HG03095 (cell line): ENCODE results near the gene RCAN2.

Experiments
- ATAC-seq: cut with Tn5 transposase; IDR thresholded peaks from one replicate; pipeline ENCODE4 v1.9.1; 2021; ENCODE audit warnings: moderate library complexity; ENCODE audit not compliant: unreplicated experiment

The RCAN2 gene

DNA sequence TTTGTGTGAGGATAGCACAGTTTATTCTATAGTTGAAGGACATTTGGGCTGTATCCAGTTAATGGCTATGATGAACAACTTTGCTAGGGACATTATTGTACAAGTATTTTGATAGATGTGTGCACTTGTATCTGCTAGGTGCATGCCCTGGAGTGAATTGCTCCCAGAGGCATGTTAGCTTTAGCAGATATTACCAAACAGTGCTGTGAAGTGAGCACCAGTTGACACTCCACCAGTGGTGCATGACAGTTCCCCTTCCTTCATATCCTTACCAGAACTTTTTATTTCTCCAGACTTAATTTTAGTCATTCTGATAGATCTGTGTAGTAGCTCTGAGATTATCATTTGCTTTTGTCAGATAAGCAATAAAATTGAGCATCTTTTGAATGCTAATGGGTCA, 271.6 kb downstream of the RCAN2 start:
- no peak for ATAC-seq

GRCh38 chr6:46218457-46218856, 272.8 kb downstream of the RCAN2 start:
- no peak for ATAC-seq

DNA sequence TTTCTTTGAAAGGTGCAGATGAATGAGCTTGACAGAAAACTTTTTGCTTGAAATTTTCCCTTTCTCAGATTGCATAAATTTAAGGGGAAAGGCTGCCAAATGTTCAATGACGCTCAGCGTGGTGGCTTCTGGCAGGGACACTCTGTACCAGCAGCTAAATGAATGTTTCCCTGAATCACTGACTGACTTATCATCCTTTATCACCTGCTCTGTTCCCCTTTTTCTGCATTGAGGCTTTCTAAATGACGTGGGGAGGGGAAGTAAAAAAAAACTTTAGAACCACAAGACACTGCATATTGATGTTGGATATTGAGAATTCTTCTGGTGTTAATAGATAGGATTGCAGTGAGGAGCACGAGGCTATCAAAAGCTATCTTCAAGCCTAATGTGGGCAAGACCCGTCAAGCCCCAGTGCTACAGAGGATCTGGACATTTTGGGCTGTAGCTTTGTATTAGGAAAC, 273.5 kb downstream of the RCAN2 start:
- ATAC-seq, result peak; percentile 54

- ATAC-seq, result no peak
These were observed 274.4 kb downstream of the RCAN2 start for GRCh38 chr6:46216879-46217278.

DNA sequence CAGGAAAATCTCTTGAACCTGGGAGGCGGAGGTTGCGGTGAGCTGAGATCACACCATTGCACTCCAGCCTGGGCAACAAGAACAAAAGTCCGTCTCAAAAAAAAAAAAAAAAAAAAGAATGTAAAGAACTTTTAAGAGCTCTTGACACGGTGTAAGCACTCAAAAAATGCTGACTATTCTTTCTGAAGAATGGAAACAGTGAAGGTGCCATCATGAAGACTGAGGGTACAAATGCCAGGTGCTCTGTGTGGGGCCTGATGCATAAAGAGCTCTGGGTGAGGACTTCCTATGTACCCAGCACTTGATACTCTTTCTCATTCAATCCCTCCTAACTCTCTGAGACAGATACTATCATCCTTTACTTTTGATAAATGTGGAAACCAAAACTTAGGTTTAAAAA, 275.5 kb downstream of the RCAN2 start:
- no peak for ATAC-seq

DNA sequence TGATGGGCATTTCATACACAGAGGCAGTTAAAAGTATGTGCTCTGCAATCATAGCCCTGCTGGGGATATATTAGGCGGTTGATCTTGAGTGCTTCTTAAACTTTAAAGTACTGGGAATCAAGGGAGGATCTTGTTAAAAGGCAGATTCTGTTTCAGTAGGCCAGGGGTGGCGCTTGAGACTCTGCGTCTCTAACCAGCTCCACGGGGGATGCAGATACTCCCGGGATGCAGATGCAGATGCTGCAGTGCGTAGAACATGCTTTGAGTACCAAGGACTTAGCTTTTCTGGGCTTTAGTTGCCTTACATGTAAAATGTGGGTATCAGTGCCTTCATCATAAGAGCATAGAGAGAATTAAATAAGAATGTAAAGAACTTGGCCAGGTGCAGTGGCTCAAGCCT, 276.0 kb downstream of the RCAN2 start:
- no peak for ATAC-seq

DNA sequence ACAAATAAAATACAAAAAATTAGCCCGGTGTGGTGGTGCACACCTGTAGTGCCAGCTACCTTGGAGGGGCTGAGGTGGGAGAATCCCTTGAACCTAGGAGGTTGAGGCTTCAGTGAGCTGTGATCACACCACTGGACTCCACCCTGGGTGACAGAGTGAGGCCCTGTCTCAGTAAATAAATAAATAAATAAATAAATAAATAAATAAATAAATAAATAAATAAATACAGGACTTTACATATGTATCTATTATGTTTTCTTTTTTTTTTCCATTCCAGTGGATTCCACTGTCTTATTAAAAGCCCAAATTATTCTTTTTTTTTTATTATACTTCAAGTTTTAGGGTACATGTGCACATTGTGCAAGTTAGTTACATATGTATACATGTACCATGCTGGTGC, 279.3 kb downstream of the RCAN2 start:
- no peak for ATAC-seq

DNA sequence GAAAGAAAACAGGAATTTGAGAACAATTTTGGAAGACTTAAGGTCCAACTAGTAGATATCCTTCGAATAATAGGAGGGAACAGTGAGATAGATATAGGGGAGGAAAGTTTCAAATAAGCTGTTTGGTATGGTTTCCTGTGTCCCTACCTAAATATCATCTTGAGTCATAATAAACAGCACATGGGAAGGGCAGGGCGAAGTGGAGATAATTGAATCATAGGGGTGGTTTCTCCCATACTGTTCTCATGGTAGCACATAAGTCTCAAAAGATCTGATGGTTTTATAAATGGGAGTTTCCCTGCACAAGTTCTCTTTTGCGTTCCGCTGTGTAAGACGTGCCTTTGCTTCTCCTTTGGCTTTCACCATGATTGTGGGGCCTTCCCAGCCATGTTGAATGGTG, 281.0 kb downstream of the RCAN2 start:
- ATAC-seq, result no peak

DNA sequence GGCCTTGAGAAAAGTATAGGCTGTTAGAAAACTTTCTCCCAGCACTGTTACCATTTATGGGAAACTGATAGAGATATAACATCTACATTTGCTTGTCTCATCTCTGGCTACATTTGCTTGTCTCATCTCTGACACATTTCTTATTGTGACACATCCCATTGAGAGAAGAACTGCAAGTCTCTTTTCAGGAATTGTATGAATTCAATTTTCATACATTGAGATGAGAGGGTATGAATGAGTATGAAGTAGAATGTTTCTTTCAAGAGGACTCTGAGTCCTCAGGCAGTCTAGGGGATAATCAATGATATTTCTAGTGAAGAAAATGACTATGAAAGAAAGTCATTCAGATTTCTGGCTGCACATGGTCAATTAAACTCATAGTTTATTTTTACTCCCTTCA, 282.9 kb downstream of the RCAN2 start:
- no peak for ATAC-seq

GRCh38 chr6:46207174-46207573, 284.1 kb downstream of the RCAN2 start:
- ATAC-seq, result no peak

- ATAC-seq, result no peak
These were observed 286.2 kb downstream of the RCAN2 start for GRCh38 chr6:46204880-46205650.

- no peak for ATAC-seq
These were observed 287.7 kb downstream of the RCAN2 start for GRCh38 chr6:46203391-46204177.

- ATAC-seq, result no peak
These were observed 289.5 kb downstream of the RCAN2 start for GRCh38 chr6:46201702-46202101.

DNA sequence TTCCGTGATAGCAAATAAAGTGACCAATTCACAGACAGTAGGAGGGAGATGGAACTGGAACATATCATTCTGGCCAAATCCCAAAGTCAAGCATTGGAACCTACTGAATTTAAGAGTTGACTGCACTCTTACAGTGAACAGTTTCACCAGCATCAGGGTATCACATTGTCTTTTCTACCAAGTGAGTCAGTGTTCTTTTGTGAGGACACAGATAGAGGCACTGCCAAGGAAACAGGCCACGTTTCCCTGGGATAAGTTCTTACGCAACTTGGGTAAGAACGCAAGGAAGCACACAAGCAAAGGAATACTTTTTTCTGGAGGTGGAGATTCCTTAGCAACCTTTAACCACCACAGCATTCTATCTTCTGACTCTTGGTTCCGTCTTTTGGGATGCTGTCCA, 291.9 kb downstream of the RCAN2 start:
- ATAC-seq, result no peak

- no peak for ATAC-seq
These were observed 299.3 kb downstream of the RCAN2 start for GRCh38 chr6:46191961-46192360.

DNA sequence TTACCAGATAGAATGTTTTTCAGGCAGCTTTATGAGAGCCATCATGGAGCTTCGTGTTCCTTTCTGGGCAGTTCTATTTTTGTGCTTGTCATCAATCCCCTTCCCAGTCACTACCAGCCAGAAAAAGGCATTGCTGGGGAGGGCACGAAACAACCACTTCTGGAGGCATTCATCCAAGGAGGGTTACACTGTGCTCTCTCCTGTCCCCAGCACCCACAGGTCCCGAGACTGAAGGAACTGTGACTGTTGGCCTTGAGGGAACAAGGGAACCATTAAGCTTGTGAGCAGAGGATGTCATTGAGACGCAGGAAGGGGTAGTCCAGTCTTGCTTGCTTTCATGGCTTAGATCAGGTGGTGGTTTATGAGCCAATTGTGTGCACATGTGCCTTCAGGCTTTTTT, 300.4 kb downstream of the RCAN2 start:
- no peak for ATAC-seq

GRCh38 chr6:46189726-46190125, 301.5 kb downstream of the RCAN2 start:
- no peak for ATAC-seq

DNA sequence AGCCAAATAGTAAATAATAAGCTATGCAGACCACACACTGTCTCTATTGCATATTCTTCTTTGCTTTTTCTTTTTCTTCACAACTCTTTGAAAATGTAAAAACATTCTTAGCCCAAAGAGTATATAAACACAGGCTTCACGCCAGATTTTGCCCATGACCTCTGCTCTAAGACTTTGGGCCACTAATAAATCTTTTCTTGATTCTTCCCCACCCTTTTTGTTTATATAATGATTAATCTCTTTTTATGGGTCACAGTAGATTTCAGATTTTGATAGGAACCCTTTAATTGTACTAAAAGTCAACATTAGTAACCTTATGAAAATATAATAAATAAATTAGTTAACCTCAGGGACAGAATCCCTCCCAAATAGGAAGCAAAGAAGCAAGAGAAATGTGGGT, 304.7 kb downstream of the RCAN2 start:
- ATAC-seq, result no peak

- ATAC-seq, result no peak
These were observed 307.1 kb downstream of the RCAN2 start for GRCh38 chr6:46184114-46184513.

GRCh38 chr6:46175976-46176375, 315.3 kb downstream of the RCAN2 start:
- ATAC-seq, result no peak

DNA sequence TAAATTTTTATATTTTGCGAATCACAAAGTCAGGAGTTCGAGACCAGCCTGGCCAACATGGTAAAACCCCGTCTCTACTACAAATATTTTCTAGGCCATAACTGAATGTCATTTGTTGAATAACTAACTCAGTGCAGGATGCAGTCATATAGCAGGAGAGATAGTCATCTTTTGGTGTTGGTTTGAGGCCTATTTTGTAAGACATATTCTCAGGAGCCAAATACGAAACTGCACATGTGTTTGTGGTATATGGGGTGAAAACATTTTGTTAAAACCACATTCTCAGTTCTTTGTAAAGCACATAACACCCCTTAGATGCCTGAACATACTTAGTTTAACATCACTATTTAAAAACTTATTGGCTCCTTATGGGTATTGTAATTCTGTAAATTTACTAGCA, 315.8 kb downstream of the RCAN2 start:
- peak; percentile 83 for ATAC-seq

DNA sequence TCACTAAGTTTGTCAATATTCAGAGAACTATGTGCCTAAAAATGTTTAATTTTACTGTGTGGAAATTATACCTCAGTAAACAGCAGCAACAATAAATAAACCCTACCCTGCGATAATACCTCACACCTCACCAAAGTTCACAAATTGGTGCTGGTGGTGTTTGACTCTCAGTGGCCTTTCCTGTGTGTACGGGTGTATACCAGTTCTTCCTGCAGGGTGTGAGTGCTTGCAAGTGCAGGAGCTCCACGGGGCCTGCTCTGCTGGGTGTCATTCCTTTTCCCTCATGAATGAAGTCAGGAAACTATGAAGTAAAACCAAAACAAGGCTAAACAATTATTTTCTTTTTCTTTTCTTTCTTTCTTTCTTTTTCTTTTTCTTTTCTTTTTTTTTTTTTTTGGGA, 316.3 kb downstream of the RCAN2 start:
- ATAC-seq, result no peak
